ENCODE results near the gene SARS1.

DNA sequence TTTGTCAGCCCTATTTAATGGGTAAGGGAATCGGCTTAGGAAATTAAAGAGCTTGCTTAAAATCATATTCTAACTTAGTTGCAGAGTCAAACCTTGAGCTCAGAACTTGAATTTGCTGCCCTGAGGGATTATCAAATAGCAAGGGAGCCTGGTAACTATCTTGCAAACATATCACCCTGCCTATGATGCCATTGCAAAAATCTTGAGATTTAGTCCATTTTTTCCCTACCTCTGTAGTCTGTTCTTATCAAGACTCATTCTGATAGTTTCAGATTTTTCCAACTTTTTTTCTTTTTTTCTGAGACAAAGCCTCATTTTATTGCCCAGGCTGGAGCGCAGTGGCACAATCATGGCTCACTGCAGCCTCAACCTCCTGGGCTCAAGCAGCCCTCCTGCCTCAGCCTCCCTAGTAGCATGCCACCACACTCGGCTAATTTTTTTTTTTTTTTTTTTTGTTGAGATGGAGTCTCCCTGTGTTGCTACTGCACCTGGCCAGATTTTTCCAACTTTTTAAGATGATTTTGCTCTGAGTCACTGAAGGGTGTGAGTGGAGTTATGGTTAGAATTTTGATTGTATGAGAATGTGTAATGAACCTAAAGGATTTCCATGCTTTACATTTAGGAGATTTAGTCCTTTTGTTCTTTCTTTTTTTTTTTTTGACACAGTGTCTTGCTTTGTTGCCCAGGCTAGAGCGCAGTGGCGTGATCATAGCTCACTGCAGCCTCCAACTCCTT lies 12.2 kb downstream of the SARS1 start:
- TF ChIP-seq, protein P1, sequence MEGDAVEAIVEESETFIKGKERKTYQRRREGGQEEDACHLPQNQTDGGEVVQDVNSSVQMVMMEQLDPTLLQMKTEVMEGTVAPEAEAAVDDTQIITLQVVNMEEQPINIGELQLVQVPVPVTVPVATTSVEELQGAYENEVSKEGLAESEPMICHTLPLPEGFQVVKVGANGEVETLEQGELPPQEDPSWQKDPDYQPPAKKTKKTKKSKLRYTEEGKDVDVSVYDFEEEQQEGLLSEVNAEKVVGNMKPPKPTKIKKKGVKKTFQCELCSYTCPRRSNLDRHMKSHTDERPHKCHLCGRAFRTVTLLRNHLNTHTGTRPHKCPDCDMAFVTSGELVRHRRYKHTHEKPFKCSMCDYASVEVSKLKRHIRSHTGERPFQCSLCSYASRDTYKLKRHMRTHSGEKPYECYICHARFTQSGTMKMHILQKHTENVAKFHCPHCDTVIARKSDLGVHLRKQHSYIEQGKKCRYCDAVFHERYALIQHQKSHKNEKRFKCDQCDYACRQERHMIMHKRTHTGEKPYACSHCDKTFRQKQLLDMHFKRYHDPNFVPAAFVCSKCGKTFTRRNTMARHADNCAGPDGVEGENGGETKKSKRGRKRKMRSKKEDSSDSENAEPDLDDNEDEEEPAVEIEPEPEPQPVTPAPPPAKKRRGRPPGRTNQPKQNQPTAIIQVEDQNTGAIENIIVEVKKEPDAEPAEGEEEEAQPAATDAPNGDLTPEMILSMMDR (IDR thresholded peaks at IDR 0.05): no peak
- no peak for TF ChIP-seq POLR2A (IDR thresholded peaks at IDR 0.05)
- no peak for TF ChIP-seq EP300 (IDR thresholded peaks at IDR 0.05)

All from tibial nerve (tissue), 4 donors.